Inflammatory macrophage treated with lipopolysaccharide for 1 hour (primary cell): ENCODE measurements around the gene ACAN.

Source experiments
- DNase-seq, 2 donors: peaks; one replicate each; pipeline ENCODE4 v3.0.0-alpha.2; 2020 to 2022

ACAN gene

DNA sequence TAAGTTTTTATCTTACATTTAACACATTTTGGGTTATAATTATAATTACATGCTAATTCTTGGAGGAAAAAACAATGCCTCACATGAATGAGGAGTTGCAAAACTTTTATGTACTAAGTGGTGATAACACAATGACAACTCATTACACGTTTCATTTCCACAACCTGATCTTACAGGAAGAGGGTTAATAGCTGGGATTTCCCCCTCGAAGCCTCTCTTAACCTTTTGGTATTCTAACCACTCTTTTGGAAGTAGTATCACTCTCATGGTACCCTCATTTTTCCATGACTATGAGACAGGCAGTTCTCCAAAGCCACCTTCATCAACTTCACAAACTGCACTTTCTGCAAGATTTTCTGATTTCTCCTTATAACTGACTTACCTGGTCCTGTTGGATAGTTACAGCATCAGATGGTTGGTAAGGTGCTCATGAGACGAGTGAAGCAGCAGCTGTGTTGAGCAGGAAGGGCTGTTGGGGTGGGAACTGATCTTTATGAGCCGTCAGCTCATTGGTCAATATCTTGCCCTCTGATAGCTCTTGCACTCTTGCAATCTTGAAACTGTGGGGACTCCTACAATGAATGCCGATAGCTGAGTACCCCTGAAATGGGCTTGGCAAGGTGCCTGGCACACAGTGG lies 41.6 kb downstream of the ACAN start:
- DNase-seq, result no peak

- DNase-seq, result no peak
Observed at GRCh38 chr15:88845616-88846015, 42.4 kb downstream of the ACAN start.

DNA sequence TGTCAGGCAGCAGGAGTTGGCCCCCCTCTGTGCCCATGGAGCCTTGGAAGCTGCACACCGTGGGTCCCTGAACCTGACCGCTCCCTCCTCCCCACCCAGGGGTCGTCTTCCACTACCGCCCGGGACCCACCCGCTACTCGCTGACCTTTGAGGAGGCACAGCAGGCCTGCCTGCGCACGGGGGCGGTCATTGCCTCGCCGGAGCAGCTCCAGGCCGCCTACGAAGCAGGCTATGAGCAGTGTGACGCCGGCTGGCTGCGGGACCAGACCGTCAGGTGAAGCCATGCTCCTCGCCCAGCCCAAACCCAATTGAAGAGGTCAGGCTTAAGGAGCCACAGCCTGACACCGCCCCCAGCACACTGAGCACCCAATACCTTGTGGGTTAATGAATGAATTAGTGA lies 43.9 kb downstream of the ACAN start:
- no peak for DNase-seq

DNA sequence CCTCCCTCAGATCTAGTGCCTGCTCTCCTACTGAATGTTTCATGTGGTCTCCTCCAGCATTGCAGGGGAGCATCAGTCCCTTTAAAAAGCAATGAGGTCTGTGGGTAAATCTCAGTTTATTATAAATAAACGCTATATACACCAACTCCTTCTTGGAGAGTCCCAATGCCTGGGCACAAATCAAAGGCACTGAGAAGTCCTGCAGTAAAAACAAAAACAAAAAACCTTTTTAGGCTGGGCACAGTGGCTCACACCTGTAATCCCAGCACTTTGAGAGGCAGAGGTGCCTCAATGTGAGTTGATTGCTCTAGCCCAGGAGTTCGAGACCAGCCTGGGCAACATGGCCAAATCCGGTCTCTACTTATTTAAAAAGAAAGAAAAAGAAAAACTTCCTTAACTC lies 45.0 kb downstream of the ACAN start:
- DNase-seq, result no peak

DNA sequence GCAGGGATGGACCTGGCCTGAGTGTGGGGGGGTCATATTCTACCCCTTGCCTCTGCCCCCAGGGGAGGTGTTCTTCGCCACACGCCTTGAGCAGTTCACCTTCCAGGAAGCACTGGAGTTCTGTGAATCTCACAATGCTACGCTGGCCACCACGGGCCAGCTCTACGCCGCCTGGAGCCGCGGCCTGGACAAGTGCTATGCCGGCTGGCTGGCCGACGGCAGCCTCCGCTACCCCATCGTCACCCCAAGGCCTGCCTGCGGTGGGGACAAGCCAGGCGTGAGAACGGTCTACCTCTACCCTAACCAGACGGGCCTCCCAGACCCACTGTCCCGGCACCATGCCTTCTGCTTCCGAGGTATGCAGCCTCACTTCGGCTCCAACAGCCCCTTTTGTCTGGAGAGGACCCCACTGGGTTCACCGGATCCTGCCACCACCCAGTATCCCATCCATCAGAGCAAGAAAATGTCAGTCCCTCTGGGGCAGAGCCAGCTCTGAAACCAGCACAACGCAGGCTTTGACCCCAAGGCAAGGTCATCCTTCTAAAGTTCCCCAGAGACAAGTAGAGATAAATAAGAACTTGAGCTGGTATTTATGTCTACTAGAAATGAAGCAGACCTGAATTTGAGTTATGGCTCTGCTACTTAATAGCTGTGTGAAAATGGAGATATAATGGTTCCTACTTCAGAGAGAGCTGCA lies 46.3 kb downstream of the ACAN start:
- no peak for DNase-seq

DNA sequence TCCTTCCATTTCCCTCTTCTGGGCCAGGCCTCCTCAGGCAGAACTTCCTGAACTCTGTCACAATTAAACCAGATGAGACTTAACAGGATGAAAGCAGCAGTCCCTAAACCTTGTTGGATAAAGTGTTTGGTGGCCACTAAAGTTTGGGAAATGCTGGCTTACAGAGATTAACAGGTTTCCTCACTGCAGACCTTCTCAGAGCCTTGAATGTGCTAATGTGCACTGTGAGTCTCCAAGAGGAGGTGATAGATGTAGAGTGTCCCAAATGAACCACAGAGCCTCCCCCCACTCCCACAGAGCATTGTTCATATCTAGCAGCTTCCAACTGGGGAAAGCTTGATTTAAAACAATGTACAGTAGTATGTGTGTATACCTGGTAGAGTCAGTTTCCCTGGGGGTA lies 49.2 kb downstream of the ACAN start:
- DNase-seq, result no peak

- no peak for DNase-seq
Observed at GRCh38 chr15:88858934-88859333, 55.7 kb downstream of the ACAN start.

DNA sequence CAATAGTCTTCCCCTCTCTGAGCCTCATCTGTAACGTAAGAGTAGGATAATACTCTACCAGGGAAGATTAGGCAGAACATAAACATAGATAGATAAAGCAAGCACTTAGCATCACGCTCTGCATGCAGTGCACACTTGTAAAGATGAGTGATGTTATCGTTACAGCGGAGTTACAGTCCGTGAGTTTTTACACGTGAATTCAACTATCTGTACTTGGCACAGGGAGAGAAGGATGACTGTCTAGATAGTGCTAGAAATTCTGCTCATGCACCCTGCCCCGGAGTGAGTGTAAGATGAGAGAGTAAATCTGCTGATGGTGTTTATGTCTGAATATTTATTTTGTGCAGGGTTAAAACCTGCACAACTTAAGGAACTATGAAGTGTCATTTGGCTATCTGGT lies 56.3 kb downstream of the ACAN start:
- no peak for DNase-seq

DNA sequence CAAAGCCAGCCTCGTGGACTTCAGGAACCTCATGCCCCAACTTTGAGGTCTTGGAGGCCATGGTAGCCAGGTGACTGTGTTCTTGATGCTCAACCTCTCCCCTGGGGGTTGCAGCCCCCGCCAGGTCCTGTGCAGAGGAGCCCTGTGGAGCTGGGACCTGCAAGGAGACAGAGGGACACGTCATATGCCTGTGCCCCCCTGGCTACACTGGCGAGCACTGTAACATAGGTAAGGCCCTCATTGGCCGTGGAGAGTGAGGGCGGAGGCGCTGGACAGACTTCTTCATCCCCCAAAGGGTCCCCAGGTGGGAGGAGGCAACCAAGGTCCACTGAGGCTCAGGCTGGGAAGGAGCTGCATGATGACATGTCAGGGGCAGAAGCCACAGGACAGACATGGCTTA lies 57.0 kb downstream of the ACAN start:
- no peak for DNase-seq

DNA sequence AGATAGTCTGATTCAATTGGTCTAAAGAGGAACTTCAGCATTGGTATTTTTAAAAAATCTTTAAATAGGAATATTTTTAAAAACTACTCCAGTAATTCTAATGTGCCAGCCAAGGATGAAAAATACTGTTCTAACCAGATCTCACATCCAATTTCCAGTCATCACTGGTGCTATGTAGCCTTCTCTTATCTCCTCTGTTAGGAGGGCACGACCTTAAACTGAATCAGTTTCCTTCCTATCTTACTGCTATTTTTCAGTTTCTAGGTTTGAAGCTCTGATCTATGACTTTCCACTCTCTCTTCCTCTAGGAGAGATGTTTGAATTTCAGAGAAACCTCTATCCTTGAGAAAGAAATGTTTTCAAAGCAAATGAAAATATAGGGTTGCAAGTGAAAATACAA lies 60.2 kb downstream of the ACAN start:
- no peak for DNase-seq

GRCh38 chr15:88864861-88865497 lies 61.7 kb downstream of the ACAN start:
- DNase-seq, result no peak

- no peak for DNase-seq
Observed at GRCh38 chr15:88865498-88866099, 62.4 kb downstream of the ACAN start.

DNA sequence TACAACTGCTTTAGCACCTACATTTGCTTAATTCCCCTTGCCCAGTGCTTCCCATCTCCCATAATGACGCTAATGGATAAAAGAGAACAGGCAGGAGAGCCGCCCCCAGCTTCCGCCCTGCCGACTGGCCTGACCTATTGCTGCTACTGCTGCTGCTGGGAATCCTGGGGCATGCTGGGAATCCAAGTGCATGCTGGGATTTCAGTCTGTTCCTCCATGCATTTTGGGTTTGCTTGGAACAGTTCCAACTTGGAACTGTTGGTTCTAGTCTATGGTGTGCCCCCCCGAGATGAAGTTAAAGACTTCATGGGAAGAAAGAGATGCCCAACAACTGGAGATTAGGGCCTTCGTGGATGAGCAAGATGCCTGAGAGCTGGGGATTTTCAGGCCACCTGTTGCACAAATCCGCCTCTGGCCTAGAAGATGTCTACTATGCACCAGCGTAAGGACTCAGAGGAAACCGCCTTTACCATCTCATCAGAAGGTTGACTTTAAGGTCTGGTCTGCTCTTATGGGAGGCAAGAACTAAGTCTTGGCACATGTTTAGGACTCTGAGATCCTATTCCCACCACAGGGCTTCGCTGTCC lies 63.2 kb downstream of the ACAN start:
- DNase-seq, result no peak

GRCh38 chr15:88871313-88871712 lies 68.1 kb downstream of the ACAN start:
- no peak for DNase-seq

DNA sequence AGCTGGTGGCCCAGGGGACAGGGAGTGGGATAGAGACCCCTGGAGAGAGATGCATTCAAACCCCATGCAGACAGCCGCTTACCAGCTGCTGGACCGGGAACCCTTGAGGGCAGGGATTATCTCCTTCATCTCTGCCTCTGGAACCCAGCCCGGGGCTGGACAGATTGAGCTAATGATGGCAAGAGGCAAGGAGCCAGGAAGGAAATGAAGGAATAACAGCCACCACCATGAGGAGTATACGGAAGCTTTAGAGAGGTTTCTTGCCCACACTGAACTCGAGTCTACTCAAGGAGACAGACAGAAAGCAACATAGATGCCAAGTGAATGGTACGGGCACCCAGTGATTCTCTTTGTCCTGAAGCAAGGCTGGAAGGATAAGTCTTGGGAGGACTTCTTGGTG lies 68.9 kb downstream of the ACAN start:
- DNase-seq, result no peak

GRCh38 chr15:88872706-88873105 lies 69.5 kb downstream of the ACAN start:
- DNase-seq, result no peak

DNA sequence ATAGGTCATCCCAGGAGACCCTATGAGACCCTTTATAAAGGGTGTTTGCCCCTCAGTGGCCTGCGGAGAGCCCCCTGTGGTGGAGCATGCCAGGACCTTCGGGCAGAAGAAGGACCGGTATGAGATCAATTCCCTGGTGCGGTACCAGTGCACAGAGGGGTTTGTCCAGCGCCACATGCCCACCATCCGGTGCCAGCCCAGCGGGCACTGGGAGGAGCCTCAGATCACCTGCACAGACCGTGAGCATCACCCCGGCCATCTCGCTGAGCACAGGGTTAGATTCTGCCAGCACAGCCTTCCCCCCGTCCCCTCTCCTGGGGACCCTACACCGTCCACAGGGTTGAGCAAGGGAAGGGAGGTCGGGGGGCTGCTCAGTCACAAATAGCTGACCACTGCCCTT lies 70.5 kb downstream of the ACAN start:
- no peak for DNase-seq

- DNase-seq, result no peak
Observed at GRCh38 chr15:88874275-88874674, 71.0 kb downstream of the ACAN start.

GRCh38 chr15:88874684-88875083 lies 71.4 kb downstream of the ACAN start:
- no peak for DNase-seq

GRCh38 chr15:88876573-88876972 lies 73.3 kb downstream of the ACAN start:
- DNase-seq, result no peak

- no peak for DNase-seq
Observed at GRCh38 chr15:88877415-88877814, 74.2 kb downstream of the ACAN start.

GRCh38 chr15:88877906-88878305 lies 74.7 kb downstream of the ACAN start:
- DNase-seq, result no peak

DNA sequence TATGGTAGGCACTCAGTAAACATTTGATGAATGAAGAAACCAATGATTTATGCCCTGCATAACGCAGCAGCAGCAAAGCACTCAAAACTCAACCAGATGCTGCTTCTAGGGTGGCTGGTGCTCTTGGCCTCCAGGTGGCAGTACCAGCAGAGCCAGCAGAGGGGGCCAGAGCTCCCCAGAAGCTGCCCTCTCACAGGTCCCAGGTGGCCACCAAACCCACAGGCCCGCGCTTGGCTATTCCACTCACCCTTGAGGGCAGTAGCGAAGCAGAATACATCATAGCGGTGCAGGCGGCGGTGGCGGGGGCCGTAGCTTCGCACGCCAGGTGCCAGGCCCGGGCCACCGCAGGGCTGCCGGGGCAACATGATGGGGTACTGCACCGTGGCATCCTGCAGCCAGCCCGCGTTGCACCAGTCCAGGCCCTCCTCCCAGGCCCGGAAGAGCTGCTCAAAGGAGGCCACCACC lies 75.5 kb downstream of the ACAN start:
- DNase-seq, result peak in 1 of 2 donors; percentile 23
